NCI-H345 (cell line): ENCODE measurements around the gene ALLC.

ENCODE experiments used
- DNase-seq: peaks from one replicate; lab custom pipeline; 2025; lab: John Stamatoyannopoulos, UW

The ALLC gene

DNA sequence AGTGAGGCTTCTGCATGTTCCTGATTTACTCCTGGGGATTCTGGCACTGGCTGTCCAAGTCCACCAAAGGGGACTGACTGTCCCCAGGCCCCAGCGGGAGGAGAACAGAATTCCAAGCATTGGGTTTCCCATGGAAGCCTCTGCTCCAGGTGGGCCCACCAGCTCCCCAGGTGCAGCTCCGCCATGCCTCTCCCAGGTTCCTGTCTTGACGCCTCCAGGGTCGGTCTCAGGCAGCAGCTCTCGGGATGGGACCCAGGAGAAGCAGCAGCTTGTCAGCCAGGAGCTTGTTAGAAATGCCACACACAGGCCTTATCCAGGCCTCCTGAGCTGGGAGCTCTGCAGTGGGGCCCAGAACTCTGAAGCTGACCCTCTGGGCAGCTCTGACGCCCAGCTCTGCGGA is 93.3 kb downstream of the ALLC start:
- DNase-seq = no peak

- no peak for DNase-seq
Observed at GRCh38 chr2:3751806-3752205, 93.8 kb downstream of the ALLC start.
